Stimulated activated CD8-positive, alpha-beta memory T cell treated with anti-CD3 and anti-CD28 coated beads, Interleukin-4, amount 100 ng/mL, for 48 hours (primary cell): ENCODE data around the gene DEPDC4.

Experiments used
- DNase-seq: peaks from one replicate; pipeline ENCODE4 v3.0.0-alpha.2; 2020

Gene DEPDC4

GRCh38 chr12:100211698-100212097, 55.2 kb downstream of the DEPDC4 start:
- DNase-seq: no peak

DNA sequence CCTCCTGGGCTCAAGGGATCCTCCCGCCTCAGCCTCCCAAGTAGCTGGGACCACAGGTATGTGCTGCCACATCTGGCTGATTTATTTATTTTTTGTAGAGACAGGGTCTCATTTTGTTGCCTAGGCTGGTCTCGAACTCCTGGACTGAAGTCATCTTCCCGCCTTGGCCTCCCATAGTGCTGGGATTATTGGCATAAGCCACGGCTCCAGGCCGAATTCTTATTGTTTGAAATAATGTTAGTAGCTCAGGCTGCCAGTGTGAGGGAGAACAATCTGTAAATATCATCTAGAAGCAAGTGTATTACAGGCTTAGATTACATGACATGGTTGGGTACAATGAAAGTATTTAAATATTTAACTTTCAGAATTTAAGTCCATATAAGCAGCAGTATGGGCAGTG, 58.0 kb downstream of the DEPDC4 start:
- DNase-seq: no peak

DNA sequence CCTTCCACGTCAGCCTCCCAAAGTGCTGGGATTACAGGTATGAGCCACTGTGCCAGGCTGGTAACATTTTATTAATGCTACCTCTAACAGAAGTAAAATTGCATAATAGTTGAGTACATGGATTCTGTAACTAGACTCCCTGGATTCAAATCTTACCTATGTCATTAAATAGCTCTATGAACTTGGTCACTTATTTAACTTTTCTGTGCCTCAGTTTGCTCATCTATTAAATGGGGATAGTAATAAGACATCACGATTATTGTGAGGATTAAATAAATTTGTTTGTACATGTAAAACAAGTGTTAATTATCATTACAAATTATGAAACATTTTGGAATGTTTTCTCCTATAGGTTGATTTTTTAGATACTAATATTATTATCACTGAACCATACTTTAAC, 59.6 kb downstream of the DEPDC4 start:
- no peak for DNase-seq

DNA sequence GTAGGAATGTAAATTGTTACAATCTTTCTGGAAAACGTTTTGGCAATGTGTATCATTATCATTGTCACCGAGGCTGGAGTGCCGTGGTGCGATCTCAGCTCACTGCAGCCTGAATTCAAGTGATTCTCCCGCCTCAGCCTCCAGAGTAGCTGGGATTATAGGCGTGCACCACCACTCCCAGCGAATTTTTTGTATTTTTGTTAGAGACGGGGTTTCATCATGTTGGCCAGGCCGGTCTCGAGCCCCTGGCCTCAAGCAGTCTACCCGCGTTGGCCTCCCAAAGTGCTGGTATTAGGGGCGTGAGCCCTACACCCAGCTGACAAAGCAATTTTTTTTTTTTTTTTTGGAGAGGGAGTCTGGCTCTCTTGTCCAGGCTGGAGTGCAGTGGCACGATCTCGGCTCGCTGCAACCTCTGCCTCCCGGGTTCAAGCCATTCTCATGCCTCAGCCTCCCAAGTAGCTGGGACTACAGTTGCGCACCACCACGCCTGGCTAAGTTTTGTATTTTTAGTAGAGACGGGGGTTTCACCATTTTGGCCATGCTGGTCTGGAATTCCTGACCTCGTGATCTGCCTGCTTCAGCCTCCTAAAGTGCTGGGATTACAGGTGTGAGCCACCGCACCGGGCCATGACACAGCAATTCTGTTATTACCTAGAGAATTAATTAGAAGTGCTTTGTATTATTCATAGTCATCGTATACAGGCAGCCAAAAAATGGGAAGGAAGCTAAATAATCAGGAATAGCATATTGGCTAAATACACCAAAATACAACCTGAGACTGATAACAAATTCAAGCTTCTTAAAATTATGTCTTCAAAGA, 65.1 kb downstream of the DEPDC4 start:
- no peak for DNase-seq

DNA sequence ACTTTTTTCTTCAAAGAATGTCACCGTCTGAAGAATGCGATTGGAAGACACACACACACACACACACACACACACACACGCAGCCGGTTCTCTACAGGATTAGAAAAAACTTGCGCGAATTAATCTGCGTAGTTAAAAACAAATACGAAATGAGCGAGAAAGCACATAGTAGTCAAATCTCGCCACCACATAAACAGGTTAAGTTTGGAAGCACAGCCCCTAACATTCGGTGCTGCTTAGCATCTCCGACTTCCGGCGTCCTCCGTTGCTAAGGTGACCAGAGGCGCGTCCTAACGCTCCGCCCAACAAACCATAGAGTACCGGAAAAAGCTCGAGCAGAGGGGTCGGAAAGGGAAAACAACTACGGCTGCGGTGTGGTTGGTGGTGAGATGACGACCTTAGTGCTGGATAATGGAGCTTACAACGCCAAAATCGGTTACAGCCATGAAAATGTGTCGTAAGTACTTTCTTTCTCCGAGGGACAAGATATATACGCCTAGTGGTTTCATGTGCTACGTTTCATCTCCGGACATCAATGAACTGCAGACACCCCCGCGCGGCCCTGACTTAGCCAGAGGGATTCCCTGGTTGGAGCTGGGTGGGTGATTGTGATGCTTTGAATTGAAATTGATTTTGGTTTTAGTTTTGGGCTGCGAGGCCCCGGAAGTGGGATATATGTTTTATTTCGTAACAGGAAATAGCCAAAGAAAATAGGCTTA, 66.3 kb downstream of the DEPDC4 start, which contains the start of gene ACTR6:
Gene ACTR6, plus strand, starts transcription at position 353 of the 719 bp plus-strand sequence. Its CDS starts 37 bp downstream, at position 390.
- peak; percentile 98 for DNase-seq

GRCh38 chr12:100199347-100200149, 67.3 kb downstream of the DEPDC4 start:
- peak; percentile 85 for DNase-seq

DNA sequence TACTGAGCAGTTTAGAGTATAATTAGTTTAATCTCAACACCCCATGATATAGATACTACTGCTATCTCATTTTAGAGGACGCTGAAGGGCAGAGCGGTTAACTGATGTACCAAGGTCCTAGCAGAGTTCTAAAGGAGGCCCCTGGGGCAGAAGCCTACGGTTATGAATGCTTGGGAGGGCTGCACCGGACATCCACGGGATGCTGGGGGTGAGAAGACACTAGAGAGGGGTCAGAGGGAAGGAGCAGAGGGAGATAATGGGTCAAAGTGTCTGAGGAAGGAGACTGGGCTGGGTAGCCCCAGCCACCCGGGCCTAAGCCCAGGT, 67.9 kb downstream of the DEPDC4 start:
- DNase-seq: no peak

- no peak for DNase-seq
Observed at GRCh38 chr12:100197486-100197885, 69.4 kb downstream of the DEPDC4 start.

DNA sequence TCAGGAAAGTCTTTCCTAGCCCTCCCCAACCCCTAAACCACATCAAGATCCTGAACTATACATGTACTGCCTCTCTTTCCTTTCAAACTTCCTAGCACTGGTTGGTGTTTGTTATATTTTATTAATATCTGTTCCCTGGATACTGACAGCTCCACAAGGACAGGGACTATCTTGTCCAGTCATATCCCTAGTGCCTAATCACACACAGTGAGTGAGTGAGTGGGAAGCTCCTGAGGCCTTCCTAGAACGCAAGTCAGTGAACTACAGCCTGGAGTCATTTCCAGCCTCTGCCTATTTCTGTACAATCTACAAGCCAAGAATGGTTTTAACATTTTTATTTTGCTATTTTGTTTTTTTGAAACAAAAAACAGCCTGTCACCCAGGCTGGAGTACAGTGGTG, 73.8 kb downstream of the DEPDC4 start:
- DNase-seq: no peak
